ENCODE data around the gene GPT2. TPM values are rescaled to one million over a fixed set of nuclear protein-coding genes. Genes with fewer than 3 reads are reported as not detected.

The GPT2 gene
- total and polyA plus RNA-seq, 7 donors: 25.7 to 110 (median 52.5) TPM

DNA sequence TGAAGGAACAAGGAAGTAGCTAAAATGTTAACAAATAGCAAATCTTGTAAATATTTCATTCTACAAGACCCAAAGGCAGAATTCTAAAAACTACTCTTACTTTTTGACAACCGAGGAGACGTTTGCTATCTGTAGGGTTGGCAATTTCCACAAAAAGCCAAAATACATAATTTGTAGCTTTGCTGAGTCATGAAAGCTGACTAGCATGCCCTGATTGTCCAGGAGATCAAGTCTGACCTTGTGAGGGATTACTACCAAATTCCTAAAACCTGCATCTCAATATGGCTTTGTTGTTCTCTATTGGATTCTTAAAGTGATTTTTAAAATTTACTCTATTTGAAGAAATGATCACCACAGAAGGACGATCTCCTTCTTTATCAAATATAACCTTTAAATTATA lies 78.5 kb downstream of the GPT2 start:
- no peak for ATAC-seq
- Histone ChIP-seq H3K27ac (peak overlapping the region; percentile 62), H3K4me3 (no peak overlapping the region), H3K9me3 (no peaks in the 10 kb centered on the region), H3K36me3 (ENCODE audit: insufficient read depth in 1 of 2, low read depth in 1 of 2) (peaks cover 13 to 89% of the 10 kb centered on the region in 2 donors), H3K4me1 (peaks cover 18% of the 10 kb centered on the region), H3K27me3 (ENCODE audit: insufficient read depth in 3 of 3, low read length in 2 of 3) (no peaks in the 10 kb centered on the region)
- DNase-seq: no peak
- TF ChIP-seq, protein P1, sequence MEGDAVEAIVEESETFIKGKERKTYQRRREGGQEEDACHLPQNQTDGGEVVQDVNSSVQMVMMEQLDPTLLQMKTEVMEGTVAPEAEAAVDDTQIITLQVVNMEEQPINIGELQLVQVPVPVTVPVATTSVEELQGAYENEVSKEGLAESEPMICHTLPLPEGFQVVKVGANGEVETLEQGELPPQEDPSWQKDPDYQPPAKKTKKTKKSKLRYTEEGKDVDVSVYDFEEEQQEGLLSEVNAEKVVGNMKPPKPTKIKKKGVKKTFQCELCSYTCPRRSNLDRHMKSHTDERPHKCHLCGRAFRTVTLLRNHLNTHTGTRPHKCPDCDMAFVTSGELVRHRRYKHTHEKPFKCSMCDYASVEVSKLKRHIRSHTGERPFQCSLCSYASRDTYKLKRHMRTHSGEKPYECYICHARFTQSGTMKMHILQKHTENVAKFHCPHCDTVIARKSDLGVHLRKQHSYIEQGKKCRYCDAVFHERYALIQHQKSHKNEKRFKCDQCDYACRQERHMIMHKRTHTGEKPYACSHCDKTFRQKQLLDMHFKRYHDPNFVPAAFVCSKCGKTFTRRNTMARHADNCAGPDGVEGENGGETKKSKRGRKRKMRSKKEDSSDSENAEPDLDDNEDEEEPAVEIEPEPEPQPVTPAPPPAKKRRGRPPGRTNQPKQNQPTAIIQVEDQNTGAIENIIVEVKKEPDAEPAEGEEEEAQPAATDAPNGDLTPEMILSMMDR (IDR thresholded peaks at IDR 0.05): no peak
- 72 to 79% (median 76%) methylated on average over 3 of the region's 3 CpGs for WGBS, 3 donors
- intact Hi-C loops (cut with DNase I): no loop called here

DNA sequence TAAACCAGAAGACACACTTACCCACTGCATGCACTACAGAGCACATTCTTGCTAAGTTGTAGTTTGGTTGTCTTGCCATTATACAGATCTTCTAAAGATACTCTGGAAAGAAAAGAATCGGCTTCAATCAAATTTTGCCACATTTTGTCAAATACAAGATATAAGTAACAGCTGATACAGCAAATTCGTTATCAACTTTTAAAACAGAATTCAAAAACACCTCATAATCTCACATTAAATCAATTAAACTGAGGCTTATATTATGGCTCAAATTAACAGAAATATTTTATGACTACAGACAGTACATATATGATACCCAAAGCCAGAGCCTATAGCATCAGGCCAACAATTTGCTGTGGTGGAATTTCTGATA lies 83.9 kb downstream of the GPT2 start:
- peaks cover 32% of the 10 kb centered on the region for H3K4me1 ChIP-seq
- intact Hi-C loops (cut with DNase I): no loop called here
- TF ChIP-seq, protein P1 (IDR thresholded peaks at IDR 0.05): no peak
- no peak overlapping the region for H3K4me3 ChIP-seq
- 94 to 97% (median 96%) methylated on average over 2 of the region's 2 CpGs for WGBS, 3 donors
- H3K36me3 ChIP-seq (ENCODE audit: insufficient read depth in 1 of 2, low read depth in 1 of 2): peaks cover 13 to 85% of the 10 kb centered on the region in 2 donors
- no peak overlapping the region for H3K27ac ChIP-seq
- DNase-seq (no peak), ATAC-seq (no peak)
- H3K27me3 ChIP-seq (ENCODE audit: insufficient read depth in 3 of 3, low read length in 2 of 3): no peaks in the 10 kb centered on the region
- no peaks in the 10 kb centered on the region for H3K9me3 ChIP-seq

DNA sequence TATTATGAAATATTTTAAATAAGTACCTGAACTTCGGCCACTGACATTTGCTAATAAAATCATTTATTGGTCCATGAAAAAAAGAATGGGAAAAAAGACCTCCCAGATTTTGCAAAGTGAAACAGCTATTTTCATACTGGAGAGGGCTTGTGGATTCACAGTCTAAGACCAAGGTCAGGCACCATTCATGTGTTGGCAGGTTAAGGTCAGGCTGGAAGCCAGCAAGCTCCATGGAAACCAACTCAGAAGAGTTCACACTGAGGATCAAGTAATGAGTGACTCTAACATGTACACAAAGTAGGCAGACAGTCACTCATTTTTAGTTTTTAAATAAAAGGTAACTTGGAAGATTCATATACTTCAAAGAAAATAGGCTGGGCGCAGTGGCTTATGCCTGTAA lies 85.9 kb downstream of the GPT2 start:
- peaks cover 10 to 64% of the 10 kb centered on the region in 2 donors for H3K36me3 ChIP-seq (ENCODE audit: insufficient read depth in 1 of 2, low read depth in 1 of 2)
- peaks cover 41% of the 10 kb centered on the region for H3K4me1 ChIP-seq
- WGBS, 3 donors: 84 to 95% (median 94%) methylated on average over 2 of the region's 2 CpGs
- no peaks in the 10 kb centered on the region for H3K27me3 ChIP-seq (ENCODE audit: insufficient read depth in 3 of 3, low read length in 2 of 3)
- no peaks in the 10 kb centered on the region for H3K9me3 ChIP-seq
- peak overlapping the region; percentile 24 for H3K4me3 ChIP-seq
- peak; percentile 27 to 71 for DNase-seq
- TF ChIP-seq, protein P1 (IDR thresholded peaks at IDR 0.05): no peak
- intact Hi-C loops (cut with DNase I): no loop called here
- peak; percentile 48 to 63 (median 58) for ATAC-seq
- peak overlapping the region; percentile 10 for H3K27ac ChIP-seq

DNA sequence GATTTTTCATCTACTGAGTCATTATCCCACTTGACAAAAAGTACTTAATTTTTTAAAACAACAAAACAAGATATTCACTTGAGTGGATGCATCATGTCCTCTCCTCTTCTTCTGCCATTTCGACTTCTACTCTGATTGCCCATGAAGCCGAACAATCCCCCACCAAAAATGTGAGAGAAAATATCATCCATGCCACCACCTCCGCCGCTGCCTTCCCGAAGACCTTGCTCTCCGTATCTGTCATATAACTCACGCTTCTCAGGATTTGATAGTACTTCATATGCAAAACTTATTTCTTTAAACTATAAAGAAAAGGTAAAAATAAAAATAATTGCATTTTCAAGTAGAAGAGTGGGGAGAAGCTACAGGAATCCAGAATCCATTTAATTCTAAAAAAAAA lies 87.1 kb downstream of the GPT2 start:
- TF ChIP-seq, protein P1 (IDR thresholded peaks at IDR 0.05): no peak
- intact Hi-C loops (cut with DNase I): no loop called here
- 90 to 94% (median 94%) methylated on average over 7 of the region's 7 CpGs for WGBS, 3 donors
- Histone ChIP-seq H3K4me1 (peaks cover 42% of the 10 kb centered on the region), H3K36me3 (ENCODE audit: insufficient read depth in 1 of 2, low read depth in 1 of 2) (peaks cover 8 to 52% of the 10 kb centered on the region in 2 donors), H3K27me3 (ENCODE audit: insufficient read depth in 3 of 3, low read length in 2 of 3) (no peaks in the 10 kb centered on the region), H3K27ac (no peak overlapping the region), H3K9me3 (no peaks in the 10 kb centered on the region), H3K4me3 (peak overlapping the region; percentile 82)
- no peak for ATAC-seq
- DNase-seq: no peak

Measured in psoas muscle (tissue), 8 donors.